Measurements from ENCODE around the gene NBPF3.

NBPF3 gene

GRCh38 chr1:21436488-21437340 is 3.2 kb upstream of the NBPF3 start:
- TF ChIP-seq POLR2AphosphoS5 (IDR thresholded peaks at IDR 0.05; ENCODE audit: low read depth, low read length) (no peak), REST (IDR thresholded peaks at IDR 0.05; ENCODE audit: insufficient read depth in 1 of 2, low read depth in 2 of 2, low read length in 2 of 2) (no peak), TAF1 (IDR thresholded peaks at IDR 0.05; ENCODE audit: borderline replicate concordance, insufficient read depth, low read length) (no peak), FOXP2 (optimal IDR thresholded peaks at IDR 0.05; ENCODE audit: borderline replicate concordance, extremely low read depth, extremely low read length, insufficient read depth) (no peak), SIN3A (IDR thresholded peaks at IDR 0.05; ENCODE audit: borderline replicate concordance, insufficient read depth, low read length) (no peak)

GRCh38 chr1:21437341-21437640 is 2.6 kb upstream of the NBPF3 start:
- TF ChIP-seq FOXP2 (optimal IDR thresholded peaks at IDR 0.05; ENCODE audit: borderline replicate concordance, extremely low read depth, extremely low read length, insufficient read depth) = no peak
- TF ChIP-seq REST (IDR thresholded peaks at IDR 0.05; ENCODE audit: insufficient read depth in 1 of 2, low read depth in 2 of 2, low read length in 2 of 2) = no peak
- TF ChIP-seq SIN3A (IDR thresholded peaks at IDR 0.05; ENCODE audit: borderline replicate concordance, insufficient read depth, low read length) = no peak
- TF ChIP-seq TAF1 (IDR thresholded peaks at IDR 0.05; ENCODE audit: borderline replicate concordance, insufficient read depth, low read length) = no peak
- no peak for TF ChIP-seq POLR2AphosphoS5 (IDR thresholded peaks at IDR 0.05; ENCODE audit: low read depth, low read length)

- TF ChIP-seq POLR2AphosphoS5 (IDR thresholded peaks at IDR 0.05; ENCODE audit: low read depth, low read length) = no peak
- no peak for TF ChIP-seq TAF1 (IDR thresholded peaks at IDR 0.05; ENCODE audit: borderline replicate concordance, insufficient read depth, low read length)
- no peak for TF ChIP-seq FOXP2 (optimal IDR thresholded peaks at IDR 0.05; ENCODE audit: borderline replicate concordance, extremely low read depth, extremely low read length, insufficient read depth)
- TF ChIP-seq SIN3A (IDR thresholded peaks at IDR 0.05; ENCODE audit: borderline replicate concordance, insufficient read depth, low read length) = no peak
- TF ChIP-seq REST (IDR thresholded peaks at IDR 0.05; ENCODE audit: insufficient read depth in 1 of 2, low read depth in 2 of 2, low read length in 2 of 2) = no peak
These were observed 604 bp upstream of the NBPF3 start for GRCh38 chr1:21439345-21439720.

GRCh38 chr1:21447311-21447710 is 7.4 kb downstream of the NBPF3 start:
- TF ChIP-seq FOXP2 (optimal IDR thresholded peaks at IDR 0.05; ENCODE audit: borderline replicate concordance, extremely low read depth, extremely low read length, insufficient read depth) = no peak
- no peak for TF ChIP-seq POLR2AphosphoS5 (IDR thresholded peaks at IDR 0.05; ENCODE audit: low read depth, low read length)
- TF ChIP-seq REST (IDR thresholded peaks at IDR 0.05; ENCODE audit: insufficient read depth in 1 of 2, low read depth in 2 of 2, low read length in 2 of 2) = no peak
- TF ChIP-seq SIN3A (IDR thresholded peaks at IDR 0.05; ENCODE audit: borderline replicate concordance, insufficient read depth, low read length) = no peak
- no peak for TF ChIP-seq TAF1 (IDR thresholded peaks at IDR 0.05; ENCODE audit: borderline replicate concordance, insufficient read depth, low read length)

All from PFSK-1 (cell line).